ENCODE data around the gene MANSC1. TPM values are rescaled to one million over a fixed set of nuclear protein-coding genes. Genes with fewer than 3 reads are reported as not detected.

MANSC1 gene
- total and polyA plus RNA-seq, 9 of the 15 experiments (the other 6 are each of a cell fraction or from before 2014, with no cell fraction given): 0.76 to 8.6 (median 3.1) TPM

DNA sequence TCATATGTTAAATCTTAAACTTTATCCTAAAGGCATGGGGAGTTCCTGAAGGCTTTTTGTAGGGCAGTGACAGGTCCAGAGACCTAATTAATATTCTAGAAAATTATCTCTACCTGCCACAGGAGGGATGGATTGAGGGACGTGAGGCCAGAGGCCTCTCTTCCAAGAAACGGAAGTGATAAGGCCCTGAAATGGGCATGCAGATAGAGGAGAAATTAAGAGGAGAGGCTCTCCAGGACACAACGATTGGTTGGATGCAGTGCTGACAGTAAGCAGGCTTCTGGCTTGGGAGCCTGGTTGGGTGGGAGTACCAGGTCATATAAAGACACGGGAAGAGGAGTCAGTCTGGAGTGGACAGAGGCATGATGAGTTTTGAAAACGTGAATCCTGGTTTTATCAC is 3.8 kb upstream of the MANSC1 start (continued):
- TF ChIP-seq, protein P1, sequence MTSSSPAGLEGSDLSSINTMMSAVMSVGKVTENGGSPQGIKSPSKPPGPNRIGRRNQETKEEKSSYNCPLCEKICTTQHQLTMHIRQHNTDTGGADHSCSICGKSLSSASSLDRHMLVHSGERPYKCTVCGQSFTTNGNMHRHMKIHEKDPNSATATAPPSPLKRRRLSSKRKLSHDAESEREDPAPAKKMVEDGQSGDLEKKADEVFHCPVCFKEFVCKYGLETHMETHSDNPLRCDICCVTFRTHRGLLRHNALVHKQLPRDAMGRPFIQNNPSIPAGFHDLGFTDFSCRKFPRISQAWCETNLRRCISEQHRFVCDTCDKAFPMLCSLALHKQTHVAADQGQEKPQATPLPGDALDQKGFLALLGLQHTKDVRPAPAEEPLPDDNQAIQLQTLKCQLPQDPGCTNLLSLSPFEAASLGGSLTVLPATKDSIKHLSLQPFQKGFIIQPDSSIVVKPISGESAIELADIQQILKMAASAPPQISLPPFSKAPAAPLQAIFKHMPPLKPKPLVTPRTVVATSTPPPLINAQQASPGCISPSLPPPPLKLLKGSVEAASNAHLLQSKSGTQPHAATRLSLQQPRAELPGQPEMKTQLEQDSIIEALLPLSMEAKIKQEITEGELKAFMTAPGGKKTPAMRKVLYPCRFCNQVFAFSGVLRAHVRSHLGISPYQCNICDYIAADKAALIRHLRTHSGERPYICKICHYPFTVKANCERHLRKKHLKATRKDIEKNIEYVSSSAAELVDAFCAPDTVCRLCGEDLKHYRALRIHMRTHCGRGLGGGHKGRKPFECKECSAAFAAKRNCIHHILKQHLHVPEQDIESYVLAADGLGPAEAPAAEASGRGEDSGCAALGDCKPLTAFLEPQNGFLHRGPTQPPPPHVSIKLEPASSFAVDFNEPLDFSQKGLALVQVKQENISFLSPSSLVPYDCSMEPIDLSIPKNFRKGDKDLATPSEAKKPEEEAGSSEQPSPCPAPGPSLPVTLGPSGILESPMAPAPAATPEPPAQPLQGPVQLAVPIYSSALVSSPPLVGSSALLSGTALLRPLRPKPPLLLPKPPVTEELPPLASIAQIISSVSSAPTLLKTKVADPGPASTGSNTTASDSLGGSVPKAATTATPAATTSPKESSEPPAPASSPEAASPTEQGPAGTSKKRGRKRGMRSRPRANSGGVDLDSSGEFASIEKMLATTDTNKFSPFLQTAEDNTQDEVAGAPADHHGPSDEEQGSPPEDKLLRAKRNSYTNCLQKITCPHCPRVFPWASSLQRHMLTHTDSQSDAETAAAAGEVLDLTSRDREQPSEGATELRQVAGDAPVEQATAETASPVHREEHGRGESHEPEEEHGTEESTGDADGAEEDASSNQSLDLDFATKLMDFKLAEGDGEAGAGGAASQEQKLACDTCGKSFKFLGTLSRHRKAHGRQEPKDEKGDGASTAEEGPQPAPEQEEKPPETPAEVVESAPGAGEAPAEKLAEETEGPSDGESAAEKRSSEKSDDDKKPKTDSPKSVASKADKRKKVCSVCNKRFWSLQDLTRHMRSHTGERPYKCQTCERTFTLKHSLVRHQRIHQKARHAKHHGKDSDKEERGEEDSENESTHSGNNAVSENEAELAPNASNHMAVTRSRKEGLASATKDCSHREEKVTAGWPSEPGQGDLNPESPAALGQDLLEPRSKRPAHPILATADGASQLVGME (CRISPR knock-in tag; IDR thresholded peaks at IDR 0.05): no peak
- no peak for TF ChIP-seq CREB1 (IDR thresholded peaks at IDR 0.05)
- TF ChIP-seq CREB1 (CRISPR knock-in tag; IDR thresholded peaks at IDR 0.05): no peak
- TF ChIP-seq NCOA2 (IDR thresholded peaks at IDR 0.05; ENCODE audit: partially characterized antibody in 2 of 2): no peak
- TF ChIP-seq, protein P2, sequence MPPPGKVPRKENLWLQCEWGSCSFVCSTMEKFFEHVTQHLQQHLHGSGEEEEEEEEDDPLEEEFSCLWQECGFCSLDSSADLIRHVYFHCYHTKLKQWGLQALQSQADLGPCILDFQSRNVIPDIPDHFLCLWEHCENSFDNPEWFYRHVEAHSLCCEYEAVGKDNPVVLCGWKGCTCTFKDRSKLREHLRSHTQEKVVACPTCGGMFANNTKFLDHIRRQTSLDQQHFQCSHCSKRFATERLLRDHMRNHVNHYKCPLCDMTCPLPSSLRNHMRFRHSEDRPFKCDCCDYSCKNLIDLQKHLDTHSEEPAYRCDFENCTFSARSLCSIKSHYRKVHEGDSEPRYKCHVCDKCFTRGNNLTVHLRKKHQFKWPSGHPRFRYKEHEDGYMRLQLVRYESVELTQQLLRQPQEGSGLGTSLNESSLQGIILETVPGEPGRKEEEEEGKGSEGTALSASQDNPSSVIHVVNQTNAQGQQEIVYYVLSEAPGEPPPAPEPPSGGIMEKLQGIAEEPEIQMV (tag; conservative IDR thresholded peaks at IDR 0.05; ENCODE audit: low read depth): no peak

Measured in K562 (cell line).